Osteocyte (in vitro differentiated cells): Measurements from ENCODE around the gene PGAM1. TPM values are rescaled to one million over a fixed set of nuclear protein-coding genes. Genes with fewer than 3 reads are reported as not detected.

Source experiments
- DNase-seq: peaks from one replicate; pipeline ENCODE4 v3.0.0; 2021; ENCODE audit warnings: mixed read lengths; ENCODE audit not compliant: unreplicated experiment; ENCODE audit errors: extremely low spot score
- H3K27ac Mint-ChIP-seq: one replicate; pipeline ENCODE4 v1.8.0; 2021; ENCODE audit warnings: mild to moderate bottlenecking, mixed read lengths; ENCODE audit not compliant: unreplicated experiment
- H3K27me3 Mint-ChIP-seq: one replicate; pipeline ENCODE4 v1.8.0; 2021; ENCODE audit warnings: mixed read lengths; ENCODE audit not compliant: unreplicated experiment
- H3K36me3 Mint-ChIP-seq: one replicate; pipeline ENCODE4 v1.8.0; 2021; ENCODE audit warnings: mixed read lengths; ENCODE audit not compliant: unreplicated experiment
- H3K4me1 Mint-ChIP-seq: one replicate; pipeline ENCODE4 v1.8.0; 2021; ENCODE audit warnings: mixed read lengths; ENCODE audit not compliant: unreplicated experiment
- H3K4me3 Mint-ChIP-seq: one replicate; pipeline ENCODE4 v1.8.0; 2021; ENCODE audit warnings: mild to moderate bottlenecking, moderate library complexity, mixed read lengths; ENCODE audit not compliant: unreplicated experiment
- H3K9me3 Mint-ChIP-seq: one replicate; pipeline ENCODE4 v1.8.0; 2021; ENCODE audit warnings: mixed read lengths; ENCODE audit not compliant: unreplicated experiment
- CTCF ChIP-seq: fragments of 200-600 bp; sonication (generic); IDR thresholded peaks from 2 replicates; pipeline ENCODE4 v1.5.0; 2021; ENCODE audit warnings: antibody characterized with exemption, mild to moderate bottlenecking, moderate library complexity
- long read RNA-seq: library from polyadenylated mRNA; unstranded; transcript quantifications from one replicate; pipeline ENCODE4 v2.0.0, GENCODE V29; 2021
- total RNA-seq: library from RNA; stranded (reverse); gene quantifications from 2 replicates; pipeline ENCODE4 v1.2.1, GENCODE V29; 2021

The PGAM1 gene
- total RNA-seq = 234 and 236 TPM in 2 replicates
- long read RNA-seq, transcript PGAM1-201 (4 exons, 1,830 nt) = major isoform, 2,796 of 2,864 reads
- long read RNA-seq, partial matches to known transcripts = 53 of 2,864 reads
- long read RNA-seq, other reads (novel, unspliced or antisense) = 11 of 2,864 reads

GRCh38 chr10:97425964-97426775, at the start of gene PGAM1:
TSS of gene PGAM1 (plus strand) at chr10:97426191. CDS start at chr10:97426308, 117 bp downstream.
- Mint-ChIP-seq H3K36me3 (peaks cover 11% of the 10 kb centered on the region), H3K4me3 (peak within 1 kb of the TSS; percentile 88), H3K4me1 (peaks cover 27% of the 10 kb centered on the region), H3K9me3 (no peaks in the 10 kb centered on the region), H3K27ac (peak within 1 kb of the TSS; percentile 93), H3K27me3 (no peaks in the 10 kb centered on the region)
- peak; percentile 99 for DNase-seq
- peak; percentile 69 for TF ChIP-seq CTCF

- no peaks in the 10 kb centered on the region for H3K4me1 Mint-ChIP-seq
Measured at GRCh38 chr10:97376413-97376812, 49.6 kb upstream of the PGAM1 start.

DNA sequence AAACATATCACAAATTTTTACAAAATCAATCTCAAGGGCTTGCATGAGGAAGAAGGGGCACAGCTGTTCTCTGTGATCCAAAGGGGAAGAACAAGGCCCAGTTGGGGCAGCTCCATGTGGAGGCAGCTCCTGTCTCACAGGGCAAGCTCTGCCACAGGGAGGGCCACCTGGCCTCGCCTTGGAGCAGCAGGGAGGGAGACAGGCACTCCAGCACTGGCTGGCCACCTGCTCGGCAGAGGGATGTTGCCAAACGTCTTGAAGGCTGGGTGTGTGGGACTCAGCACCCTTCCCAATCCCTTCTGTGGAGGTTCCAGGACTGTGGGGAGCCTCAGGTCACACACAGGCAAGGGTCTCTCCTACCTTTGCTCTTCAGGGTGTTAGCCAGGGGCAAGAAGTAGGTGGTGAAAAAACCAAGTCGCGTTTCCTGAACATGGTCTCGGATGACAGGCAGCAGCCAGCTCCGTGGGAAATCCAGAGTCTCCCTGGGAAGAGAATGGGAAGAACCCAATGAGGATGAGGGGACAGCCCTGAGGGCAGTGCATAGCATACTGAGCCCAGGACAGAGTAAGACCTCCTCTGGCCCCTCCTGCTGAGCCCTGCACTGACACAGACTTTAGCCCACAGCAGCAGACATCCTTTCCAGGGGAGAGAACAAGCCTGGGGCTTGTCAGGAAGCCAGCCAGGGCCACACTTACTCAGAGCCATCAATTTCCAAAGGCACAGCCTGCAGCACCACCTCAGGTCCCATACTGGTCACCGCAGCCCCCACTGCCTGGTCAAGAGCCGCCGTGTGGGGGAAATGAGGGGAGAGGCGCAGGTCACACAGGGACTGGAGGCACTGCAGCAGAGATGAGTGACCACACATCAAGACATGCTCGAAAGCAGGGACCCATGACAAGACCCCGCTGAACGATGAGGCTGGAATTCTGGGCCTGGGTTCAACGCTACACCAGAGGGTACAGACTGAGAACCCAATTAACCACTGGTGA, 46.8 kb upstream of the PGAM1 start:
- no peak for TF ChIP-seq CTCF
- H3K36me3 Mint-ChIP-seq = no peaks in the 10 kb centered on the region
- no peaks in the 10 kb centered on the region for H3K9me3 Mint-ChIP-seq
- H3K27me3 Mint-ChIP-seq = no peaks in the 10 kb centered on the region
- H3K4me1 Mint-ChIP-seq = no peaks in the 10 kb centered on the region
- no peak for DNase-seq
- H3K4me3 Mint-ChIP-seq = no peak overlapping the region
- H3K27ac Mint-ChIP-seq = no peak overlapping the region

More at GRCh38 chr10:97376413-97376812, 49.6 kb upstream of the PGAM1 start:
- DNase-seq = no peak
- no peak for TF ChIP-seq CTCF
- no peak overlapping the region for H3K4me3 Mint-ChIP-seq
- no peak overlapping the region for H3K27ac Mint-ChIP-seq
- H3K27me3 Mint-ChIP-seq = no peaks in the 10 kb centered on the region
- no peaks in the 10 kb centered on the region for H3K9me3 Mint-ChIP-seq
- peaks cover 9% of the 10 kb centered on the region for H3K36me3 Mint-ChIP-seq

DNA sequence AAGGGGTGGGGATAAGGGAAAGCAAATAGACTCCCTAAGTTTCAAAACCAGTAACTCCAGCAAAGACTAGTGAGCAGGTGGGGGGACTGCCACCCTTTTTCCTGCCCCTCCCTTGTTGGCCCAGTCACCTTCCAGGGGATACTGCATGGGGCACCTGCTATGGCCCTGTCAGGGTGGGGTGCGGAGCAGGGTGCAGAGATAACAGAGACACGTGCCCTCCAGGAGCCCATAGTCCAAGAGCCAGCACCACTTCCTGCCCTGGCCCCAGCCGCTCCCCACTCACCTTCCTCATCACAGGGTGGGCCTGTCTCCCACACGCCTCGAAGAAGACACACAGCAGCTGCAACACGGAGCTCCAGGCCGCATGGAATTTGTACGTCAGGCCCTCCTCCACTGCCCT, 45.5 kb upstream of the PGAM1 start:
- no peak for TF ChIP-seq CTCF
- no peak for DNase-seq
- H3K4me1 Mint-ChIP-seq = no peaks in the 10 kb centered on the region
- no peak overlapping the region for H3K27ac Mint-ChIP-seq
- H3K9me3 Mint-ChIP-seq = no peaks in the 10 kb centered on the region
- H3K4me3 Mint-ChIP-seq = no peak overlapping the region
- no peaks in the 10 kb centered on the region for H3K36me3 Mint-ChIP-seq
- no peaks in the 10 kb centered on the region for H3K27me3 Mint-ChIP-seq
